Activated CD4-positive, CD25-positive, alpha-beta regulatory T cell treated with anti-CD3 and anti-CD28 coated beads, Interleukin-2, amount 50 U/mL, for 72 hours (primary cell): ENCODE measurements around the gene RINT1.
"Not testable (repeated sequence)": the region's sequence is repeated elsewhere in the genome, so short reads cannot be mapped to it uniquely, and the experiment has no call there.

Experiments used
- DNase-seq: peaks from one replicate; pipeline ENCODE4 v3.0.0; 2021

The RINT1 gene

DNA sequence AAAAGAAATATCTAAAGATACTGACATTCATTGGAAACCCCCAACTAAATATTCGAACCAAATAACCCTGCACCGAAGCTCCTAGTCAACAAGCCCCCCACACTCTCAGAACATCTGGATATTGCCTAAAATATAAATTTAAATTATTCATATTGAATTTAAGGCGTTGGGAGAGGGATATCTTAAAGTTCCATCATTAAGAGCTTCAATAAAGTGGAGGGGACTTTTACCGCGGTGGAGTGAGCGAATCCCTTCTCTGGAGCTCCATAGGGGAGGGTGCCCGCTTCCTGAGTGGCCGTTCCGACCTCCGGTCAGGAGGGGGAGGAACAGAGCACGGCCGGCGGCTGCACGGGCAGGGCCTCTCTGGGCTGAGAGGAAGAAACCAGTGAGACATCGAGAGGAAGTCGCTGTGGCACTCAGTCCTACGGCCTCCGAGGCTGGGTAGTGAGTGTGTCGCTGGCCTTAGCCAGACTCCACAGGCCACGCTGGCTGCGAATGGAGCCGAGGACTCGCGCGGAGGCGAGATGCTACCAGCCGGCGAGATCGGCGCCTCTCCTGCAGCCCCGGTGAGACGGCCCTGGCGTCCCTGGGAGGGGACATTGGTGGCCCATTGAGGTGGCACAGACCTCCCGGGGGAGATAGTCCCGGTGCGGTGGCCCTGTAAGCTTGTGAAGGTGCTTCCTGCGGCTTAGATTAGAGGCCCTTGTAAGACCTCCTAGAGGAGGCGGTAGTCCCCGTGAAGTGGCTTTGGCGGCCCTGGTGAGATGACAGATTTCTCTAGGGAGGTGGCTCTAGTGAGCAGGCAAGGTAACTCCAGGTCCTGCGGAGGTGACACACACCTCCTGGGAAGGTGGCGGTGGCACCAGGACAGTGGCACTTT lies at the start of gene RINT1:
TSS of gene RINT1 (plus strand) at position 410 of the 880 bp plus-strand sequence. CDS start at position 525, 115 bp downstream.
- peak; percentile 90 for DNase-seq

DNA sequence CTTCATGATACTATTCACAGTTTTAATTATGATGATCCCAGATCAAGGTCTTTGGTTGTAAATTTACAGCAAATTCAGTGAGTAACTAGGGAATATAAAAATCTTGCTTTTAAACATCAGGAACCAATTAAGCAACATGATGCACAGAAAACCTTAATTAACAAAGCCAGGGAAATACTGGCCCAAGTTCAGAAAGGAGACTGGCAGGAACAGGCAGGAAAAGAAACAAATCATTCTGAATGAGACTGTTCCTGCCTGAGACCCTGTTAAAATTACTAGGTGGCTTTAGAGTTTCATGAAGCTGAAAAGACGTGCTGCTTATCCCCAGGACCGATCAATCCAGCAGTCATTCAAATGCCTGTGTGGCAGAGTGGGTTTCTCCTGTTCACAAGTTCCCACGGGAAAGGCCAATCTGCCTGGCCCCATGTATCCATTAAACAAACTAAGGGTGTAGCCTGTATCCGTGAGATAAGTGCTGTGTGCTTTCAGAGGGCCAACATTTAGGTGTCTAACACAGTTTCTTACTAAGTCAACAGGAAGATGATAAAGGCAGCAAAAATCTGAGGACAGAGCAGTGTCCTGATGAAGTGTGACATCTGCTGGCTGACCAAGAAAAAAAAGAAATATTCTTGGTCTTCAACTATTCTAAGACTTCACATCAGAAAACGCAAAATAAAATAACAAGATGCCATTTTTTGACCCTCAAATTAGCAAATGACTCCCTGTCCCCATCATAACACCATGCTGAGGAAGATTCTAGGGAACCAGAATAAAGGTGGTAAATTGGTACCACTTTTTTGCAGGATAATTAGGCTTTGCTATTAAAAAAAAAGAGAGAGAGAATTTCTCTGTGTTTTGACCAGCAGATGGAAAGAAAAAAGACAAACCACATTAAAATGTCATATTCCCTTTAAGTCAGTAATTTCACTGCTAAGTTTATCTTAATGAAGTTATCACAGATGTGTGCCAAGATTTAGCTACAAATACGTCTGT lies 44.1 kb upstream of the RINT1 start:
- DNase-seq: no peak

DNA sequence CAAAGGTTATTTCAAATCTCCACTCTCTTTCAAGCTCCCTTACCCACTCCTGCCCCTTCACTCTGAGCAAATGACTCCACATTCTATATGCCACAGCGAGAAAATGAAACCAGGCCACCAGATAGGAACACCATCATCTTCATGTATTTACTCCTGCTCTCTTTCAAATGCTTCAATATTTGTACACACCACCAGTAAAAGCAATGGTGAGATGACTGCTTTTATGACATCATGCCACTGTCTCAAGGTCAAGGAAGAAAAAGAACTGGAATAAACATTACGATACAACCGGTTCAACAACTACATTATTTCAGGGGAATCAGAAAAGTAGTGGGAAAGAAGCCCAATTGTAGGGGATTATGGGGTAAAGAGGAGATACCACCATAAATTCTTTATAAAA lies 42.6 kb upstream of the RINT1 start:
- DNase-seq: no peak

DNA sequence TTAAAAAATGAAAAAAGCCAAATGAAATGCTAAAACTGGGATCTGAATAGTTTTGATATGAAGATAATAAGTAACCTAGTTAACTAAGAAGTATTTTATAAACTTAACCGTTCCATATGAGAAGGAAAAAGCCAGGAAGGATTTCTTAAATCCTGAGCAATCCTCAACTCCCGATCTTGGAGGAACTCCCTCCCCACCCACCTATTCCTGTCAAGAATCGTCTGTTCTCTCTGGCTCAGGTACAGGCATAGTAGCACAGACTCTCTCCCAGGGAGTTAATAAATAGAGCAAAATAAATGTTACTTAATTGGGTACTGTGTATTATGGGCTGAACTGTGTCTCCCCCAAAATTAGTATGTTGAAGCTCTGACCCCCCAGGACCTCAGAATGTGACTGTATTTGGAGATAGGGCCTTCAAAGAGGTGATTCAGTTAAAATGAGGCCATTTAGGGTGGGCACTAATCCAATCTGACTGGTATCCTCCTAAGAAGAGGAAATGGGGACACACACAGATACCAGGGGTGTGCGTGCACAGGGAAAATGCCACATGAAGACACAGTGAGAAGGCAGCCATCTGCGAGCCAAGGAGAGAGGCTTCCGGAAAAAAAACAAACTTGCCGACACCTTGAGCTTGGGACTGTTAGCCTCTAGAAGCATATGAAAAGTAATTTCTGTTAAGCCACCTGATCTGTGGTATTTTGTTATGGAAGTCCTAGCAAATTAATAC lies 38.6 kb upstream of the RINT1 start:
- no peak for DNase-seq

DNA sequence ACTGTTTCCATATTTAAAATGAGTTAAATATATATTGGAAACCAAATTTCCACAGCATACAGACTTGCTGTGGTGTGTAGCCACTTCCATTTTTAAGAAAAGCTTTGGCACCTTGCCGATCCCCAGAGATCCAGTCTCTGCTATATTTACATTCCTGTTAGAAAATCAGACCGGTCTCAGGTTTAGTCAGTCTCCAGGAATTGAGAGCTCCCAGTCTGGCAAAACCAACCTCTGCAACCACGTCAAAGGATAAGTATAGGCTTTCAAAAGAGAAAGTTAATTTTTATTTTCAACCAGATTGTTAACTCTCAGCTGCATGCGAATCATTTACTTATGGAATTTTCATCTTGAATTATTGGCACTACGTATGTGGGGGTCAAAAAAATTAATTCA lies 38.1 kb upstream of the RINT1 start:
- DNase-seq: no peak

DNA sequence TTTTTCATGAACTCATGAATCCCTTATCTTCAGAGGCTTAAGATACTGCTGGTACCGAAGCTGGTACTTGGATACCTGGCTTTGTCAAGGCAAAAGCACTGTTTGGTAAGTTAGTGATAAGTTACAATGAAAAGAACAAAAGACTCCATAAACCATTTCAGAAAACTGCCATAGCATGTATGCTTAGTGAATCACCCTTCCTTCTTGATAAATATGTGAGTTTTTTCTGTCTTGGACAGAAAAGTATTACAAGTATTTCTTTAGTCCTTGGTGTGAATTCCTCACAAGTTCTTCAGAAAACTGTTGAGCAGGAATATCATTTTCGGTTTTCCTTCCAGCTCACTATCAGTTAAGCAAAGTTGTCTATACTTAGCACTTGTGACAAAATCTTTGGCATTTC lies 35.5 kb upstream of the RINT1 start:
- DNase-seq: no peak

DNA sequence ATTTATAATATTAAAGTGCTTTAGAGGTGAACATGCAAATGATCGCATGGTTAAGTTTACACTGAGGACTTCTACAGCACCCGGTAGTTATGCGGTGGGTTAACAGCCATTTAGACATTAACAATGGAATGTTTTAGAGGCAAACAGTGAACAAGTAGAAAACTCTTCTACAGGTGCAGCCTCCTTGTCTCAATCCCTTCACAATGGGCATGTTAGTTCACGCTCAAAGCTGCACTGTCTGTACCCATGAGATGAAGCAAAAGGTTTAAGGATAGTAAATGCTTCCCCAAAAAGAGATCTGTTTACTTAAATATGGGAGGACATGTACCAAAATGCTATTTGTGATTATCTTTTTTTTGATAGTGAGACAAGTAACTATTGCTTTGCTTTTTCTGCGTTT lies 35.0 kb upstream of the RINT1 start:
- DNase-seq: no peak

DNA sequence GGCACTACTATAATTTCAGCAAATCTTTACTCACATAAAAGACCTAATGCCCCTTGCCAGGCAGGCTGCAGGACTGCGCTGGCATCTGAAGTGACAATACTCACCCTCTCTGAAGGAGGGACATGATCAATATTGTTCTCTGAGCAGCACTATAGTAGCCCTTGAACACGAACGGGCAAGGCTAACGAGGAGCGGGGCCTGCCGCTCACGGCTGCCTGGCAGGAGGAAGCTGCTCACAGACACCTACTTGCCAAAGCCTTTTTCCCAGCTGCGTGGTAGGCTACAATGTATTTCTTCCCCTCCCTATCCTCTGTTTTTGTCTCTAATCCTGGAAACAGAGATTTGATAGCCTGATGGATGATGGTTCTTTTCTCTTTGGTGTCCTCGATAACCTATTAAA lies 29.8 kb upstream of the RINT1 start:
- DNase-seq: no peak

DNA sequence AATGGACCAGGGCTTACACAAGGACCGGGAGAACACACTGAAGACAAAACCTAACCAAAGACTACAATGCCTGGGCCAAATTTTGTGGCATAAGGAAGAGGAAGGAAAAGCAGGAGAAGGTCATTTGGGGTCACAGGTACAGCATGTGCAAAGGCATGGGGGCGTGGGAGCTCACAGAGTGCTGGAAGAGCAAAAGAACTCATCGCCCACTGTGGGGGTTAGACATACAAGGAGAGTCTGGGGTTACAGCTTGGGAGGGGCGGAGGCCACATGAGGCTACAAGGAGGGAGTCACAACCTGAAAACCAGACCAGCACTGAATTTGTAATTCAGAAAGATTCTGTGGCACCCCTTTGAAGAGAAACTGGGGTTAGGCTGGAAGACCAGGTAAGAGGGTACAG lies 19.6 kb upstream of the RINT1 start:
- DNase-seq: no peak

DNA sequence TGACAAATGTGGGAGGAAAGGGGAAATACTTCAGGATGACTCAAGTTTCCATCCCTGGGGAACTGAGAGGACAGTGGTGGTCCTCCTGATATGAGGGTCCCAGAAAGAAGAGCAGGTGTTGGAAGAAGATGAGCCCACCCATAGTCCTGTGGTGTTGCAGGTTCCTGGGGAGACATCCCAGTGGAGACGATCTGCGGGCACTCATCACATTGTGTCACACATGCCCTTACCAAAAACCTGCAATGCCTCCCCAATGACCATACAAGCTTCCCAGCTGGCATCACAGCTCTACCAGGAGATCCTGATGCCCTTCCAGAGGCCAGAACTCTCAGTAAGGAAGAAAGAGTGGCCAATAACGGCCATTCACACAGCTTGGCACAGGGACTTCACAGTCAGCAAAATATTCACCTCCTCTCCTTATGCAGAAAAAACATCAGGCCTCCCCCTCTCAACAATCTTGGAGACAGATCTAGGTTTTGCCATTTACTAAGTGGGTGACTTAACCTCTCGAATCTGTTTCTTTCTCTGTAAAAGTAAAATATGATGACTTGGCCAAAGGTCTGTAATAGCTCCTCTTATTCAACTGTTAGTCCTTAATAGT lies 19.0 kb upstream of the RINT1 start:
- no peak for DNase-seq

DNA sequence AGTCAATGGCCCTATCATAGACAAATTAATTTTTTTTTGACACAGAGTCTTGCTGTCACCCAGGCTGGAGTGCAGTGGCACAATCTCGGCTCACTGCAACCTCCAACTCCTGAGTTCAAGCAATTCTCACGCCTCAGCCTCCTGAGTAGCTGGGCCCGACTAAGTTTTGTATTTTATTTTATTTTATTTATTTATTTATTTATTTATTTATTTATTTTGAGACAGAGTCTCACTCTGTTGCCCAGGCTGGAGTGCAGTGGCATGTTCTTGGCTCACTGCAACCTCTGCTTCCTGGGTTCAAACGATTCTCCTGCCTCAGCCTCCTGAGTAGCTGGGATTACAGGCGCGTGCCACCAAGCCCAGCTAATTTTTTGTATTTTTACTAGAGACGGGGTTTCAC lies 16.4 kb upstream of the RINT1 start:
- not testable (repeated sequence) for DNase-seq

DNA sequence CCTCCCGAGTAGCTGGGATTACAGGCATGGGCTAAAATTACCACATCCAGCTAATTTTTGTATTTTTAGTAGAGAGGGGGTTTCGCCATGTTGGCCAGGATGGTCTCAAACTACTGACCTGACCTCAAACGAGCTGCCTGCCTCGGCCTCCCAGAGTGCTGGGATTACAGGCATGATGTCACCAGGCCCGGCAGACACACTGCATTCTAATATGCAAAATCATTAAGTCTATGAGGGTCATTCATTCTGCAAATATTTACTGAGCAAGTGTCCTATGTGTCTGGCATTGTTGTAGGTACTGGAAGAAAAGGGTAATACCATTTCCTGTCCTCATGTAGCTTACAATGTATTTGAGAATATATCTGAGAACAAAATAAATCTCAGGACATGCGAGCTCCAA lies 12.6 kb upstream of the RINT1 start:
- DNase-seq: no peak

DNA sequence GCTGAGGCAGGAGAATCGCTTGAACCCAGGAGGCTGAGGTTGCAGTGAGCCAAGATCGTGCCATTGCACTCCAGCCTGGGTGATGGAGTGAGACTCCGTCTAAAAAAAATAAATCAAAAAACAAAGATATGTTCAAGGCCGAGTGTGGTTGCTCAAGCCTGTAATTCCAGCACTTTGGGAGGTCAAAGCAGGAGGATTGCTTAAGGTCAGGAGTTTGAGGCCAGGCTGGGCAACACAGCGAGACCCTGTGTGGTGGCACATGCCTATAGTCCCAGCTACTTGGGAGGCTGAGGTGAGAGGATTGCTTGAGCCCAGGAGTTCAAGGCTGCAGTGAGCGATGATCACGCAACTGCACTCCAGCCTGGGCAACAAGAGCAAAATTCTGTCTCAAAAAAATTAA lies 11.4 kb upstream of the RINT1 start:
- not testable (repeated sequence) for DNase-seq

DNA sequence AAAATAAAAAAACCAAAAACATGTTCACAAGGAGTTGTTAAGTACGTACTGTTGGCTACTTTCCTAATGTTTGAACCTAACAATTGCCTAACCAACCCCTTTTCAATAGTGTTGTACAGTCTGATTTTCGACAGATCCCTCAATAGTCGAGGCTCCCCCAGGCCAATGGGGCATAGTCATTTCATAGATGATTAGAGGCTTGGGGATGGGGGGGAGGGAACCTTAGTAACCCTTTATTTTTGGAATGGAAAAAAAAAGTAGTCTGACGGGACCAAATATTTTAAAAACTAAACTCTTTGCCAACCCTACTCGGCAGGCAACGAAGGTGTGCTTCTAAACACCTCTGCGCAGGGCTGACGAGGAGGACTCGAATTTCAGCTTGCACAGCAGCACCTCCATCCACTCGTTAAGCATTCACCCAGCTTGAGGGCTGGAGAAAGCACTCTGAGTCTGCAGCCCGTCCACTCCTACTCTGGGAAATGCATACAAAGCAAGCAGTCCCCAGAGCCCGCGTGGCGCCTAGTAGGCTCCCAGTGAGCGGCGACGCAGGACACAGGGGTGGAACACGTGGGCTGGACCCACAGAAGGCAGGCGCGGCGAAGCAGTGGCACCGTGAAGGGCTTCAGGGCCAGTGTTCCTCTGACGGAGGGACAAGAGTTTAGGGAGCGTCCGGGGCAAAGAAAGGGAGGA lies 10.8 kb upstream of the RINT1 start:
- peak; percentile 57 for DNase-seq

DNA sequence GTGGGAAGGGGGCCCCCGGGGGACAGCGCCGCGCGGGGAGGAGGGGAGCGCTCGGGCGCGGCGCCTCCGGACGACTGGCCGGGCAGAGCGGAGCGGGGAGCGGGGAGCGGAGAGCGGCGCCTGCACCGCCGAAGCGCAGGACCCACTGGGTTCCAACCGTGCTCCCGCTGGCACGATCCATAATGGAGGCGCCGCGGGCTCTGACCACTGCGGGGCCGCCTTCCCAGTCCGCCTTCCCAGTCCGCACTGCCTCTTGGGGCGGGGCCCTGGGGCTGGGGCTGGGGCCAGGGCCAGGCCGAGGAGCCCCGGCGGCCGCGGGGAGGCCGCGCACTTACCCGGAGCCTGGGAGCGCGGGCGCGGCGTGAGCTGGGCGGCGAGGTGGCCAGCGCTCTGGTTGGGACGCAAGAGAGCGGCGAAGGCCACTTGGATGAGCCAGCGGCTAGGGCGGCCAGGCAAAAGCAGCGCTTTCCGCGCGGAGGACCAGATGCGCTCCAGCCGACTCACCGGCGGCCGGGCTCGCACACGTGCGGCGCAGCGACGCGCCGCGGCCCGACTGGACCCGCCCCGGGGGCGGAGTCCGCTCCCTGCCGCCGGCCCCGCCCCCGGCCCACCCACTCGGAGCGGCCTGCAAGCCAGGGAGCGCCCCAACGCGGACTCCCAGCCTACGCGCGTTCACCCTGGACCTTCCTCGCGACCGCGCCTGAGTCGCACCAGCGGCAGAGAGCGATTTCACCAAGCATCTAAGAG lies 10.1 kb upstream of the RINT1 start, which contains the start of gene PUS7:
TSS of gene PUS7 (minus strand) at position 555 of the 747 bp plus-strand sequence. CDS start 13,759 bp downstream, outside the sequence.
- DNase-seq: peak; percentile 76

DNA sequence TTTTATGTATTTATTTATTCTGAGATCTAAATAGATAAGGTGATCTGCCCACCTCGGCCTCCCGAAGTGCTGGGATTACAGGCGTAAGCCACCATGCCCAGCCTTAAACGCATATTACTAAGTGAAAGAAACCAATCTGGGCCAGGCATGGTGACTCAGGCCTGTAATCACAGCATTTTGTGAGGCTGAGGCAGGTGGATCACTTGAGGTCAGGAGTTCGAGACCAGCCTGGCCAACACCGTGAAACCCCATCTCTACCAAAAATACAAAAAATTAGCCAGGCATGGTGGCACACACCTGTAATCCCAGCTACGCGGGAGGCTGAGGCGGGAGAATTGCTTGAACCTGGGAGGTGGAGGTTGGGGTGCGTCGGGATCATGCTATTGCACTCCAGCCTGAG lies 7.6 kb upstream of the RINT1 start:
- DNase-seq: not testable (repeated sequence)

DNA sequence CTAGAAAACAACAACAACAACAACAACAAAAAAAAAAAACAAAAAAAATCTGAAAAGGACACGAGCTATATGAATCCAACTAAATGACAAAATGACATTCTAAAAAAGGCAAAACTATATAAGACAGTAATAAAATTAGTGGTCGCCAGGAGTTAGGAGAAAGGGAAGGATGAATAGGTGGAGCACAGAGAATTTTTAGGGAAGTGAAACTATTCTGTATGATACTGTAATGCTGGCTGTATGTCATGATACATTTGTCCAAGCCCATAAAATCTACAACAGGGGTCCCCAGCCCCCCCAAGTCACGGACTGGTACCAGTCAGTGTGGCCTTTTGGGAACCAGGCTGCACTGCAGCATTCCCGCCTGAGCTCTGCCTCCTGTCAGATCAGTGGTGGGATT lies 7.2 kb upstream of the RINT1 start:
- DNase-seq: no peak

DNA sequence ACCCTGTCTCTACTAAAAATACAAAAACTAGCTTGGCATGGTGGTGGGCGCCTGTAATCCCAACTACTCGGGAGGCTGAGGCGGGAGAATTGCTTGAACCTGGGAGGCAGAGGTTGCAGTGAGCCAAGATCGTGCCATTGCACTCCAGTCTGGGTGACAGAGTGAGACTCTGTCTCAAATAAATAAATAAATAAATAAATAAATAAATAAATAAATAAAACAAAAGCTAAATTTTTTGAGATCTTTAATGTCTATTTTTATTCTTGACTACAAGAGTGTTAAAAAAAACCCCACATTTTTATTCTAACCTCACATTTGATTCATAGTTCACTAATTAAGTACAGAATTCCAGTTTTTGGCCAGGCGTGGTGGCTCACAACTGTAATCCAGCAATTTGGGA lies 4.3 kb upstream of the RINT1 start:
- not testable (repeated sequence) for DNase-seq

DNA sequence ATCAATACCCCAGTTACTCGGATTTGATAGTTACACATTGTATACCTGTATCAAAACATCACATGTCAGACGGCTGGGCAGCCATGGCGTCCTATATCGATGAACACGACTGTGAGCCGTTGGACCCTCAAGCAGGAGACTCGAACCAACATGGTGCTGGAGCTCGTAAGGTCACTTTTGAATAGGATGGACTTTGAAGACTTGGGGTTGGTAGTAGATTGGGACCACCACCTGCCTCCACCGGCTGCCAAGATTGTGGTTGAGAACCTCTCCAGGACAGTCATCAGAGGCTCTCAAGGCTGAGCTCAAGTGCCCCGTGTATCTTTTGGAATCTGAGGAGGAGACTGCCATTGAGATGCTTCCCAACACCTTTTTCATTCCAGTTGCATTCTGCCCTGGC lies 1.9 kb upstream of the RINT1 start:
- no peak for DNase-seq

DNA sequence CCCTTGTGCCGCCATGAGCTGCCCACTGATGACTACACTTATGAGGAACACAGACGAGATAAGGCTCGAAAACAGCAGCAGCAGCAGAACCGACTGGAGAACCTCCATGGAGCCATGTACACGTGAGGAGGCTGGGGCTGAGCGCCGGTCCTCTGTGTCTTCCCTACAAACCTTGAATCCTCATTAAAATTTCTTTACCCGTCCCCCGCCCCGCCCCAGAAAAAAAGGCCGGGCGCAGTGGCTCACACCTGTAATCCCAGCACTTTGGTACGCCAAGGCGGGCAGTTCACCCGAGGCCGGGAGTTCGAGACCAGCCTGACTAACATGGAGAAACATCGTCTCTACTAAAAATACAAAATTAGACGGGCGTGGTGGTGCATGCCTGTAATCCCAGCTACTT lies 1.5 kb upstream of the RINT1 start:
- DNase-seq: no peak
